ENCODE measurements around the gene CCDC122.

GRCh38 chr13:43805071-43805468, 74.5 kb downstream of the CCDC122 start:
- TF ChIP-seq EZH2 (IDR thresholded peaks at IDR 0.05; ENCODE audit: insufficient read depth, poor library complexity, severe bottlenecking) (no peak), EZH2phosphoT487 (IDR thresholded peaks at IDR 0.05; ENCODE audit: insufficient read depth, low read depth) (no peak)
